ENCODE results near the gene USE1. TPM values are rescaled to one million over a fixed set of nuclear protein-coding genes. Genes with fewer than 3 reads are reported as not detected.

Gene USE1
- total RNA-seq, 1 experiment from 2014 or later: 59.3 TPM

GRCh38 chr19:17245535-17245984 lies 30.4 kb downstream of the USE1 start, which contains the start of gene NR2F6:
Gene NR2F6 (minus strand): TSS chr19:17245919. CDS start chr19:17245220, 699 bp downstream.
- in situ Hi-C loops (cut with HindIII; ENCODE audit: low pct_unique_long_range_greater_than_20kb, low sequenced_read_pairs): no loop called here
- DNase-seq (ENCODE audit: low read depth): no peak

GRCh38 chr19:17246681-17247425 lies 31.7 kb downstream of the USE1 start:
- in situ Hi-C loops (cut with HindIII; ENCODE audit: low pct_unique_long_range_greater_than_20kb, low sequenced_read_pairs): no loop called here
- DNase-seq (ENCODE audit: low read depth): no peak

- no peak for DNase-seq (ENCODE audit: low read depth)
- in situ Hi-C loops (cut with HindIII; ENCODE audit: low pct_unique_long_range_greater_than_20kb, low sequenced_read_pairs): no loop called here
Measured at GRCh38 chr19:17248011-17248776, 33.0 kb downstream of the USE1 start.

- DNase-seq (ENCODE audit: low read depth): no peak
- in situ Hi-C loops (cut with HindIII; ENCODE audit: low pct_unique_long_range_greater_than_20kb, low sequenced_read_pairs): no loop called here
Measured at GRCh38 chr19:17249887-17250548, 34.9 kb downstream of the USE1 start.

- DNase-seq (ENCODE audit: low read depth): no peak
- in situ Hi-C loops (cut with HindIII; ENCODE audit: low pct_unique_long_range_greater_than_20kb, low sequenced_read_pairs): no loop called here
Measured at GRCh38 chr19:17254636-17255035, 39.5 kb downstream of the USE1 start.

- in situ Hi-C loops (cut with HindIII; ENCODE audit: low pct_unique_long_range_greater_than_20kb, low sequenced_read_pairs): no loop called here
- no peak for DNase-seq (ENCODE audit: low read depth)
Measured at GRCh38 chr19:17255150-17255621, 40.0 kb downstream of the USE1 start.

- no peak for DNase-seq (ENCODE audit: low read depth)
- in situ Hi-C loops (cut with HindIII; ENCODE audit: low pct_unique_long_range_greater_than_20kb, low sequenced_read_pairs): no loop called here
Measured at GRCh38 chr19:17256130-17256529, 41.0 kb downstream of the USE1 start.

GRCh38 chr19:17259118-17259780 lies 44.1 kb downstream of the USE1 start:
- in situ Hi-C loops (cut with HindIII; ENCODE audit: low pct_unique_long_range_greater_than_20kb, low sequenced_read_pairs): no loop called here
- DNase-seq (ENCODE audit: low read depth): no peak

- DNase-seq (ENCODE audit: low read depth): no peak
- in situ Hi-C loops (cut with HindIII; ENCODE audit: low pct_unique_long_range_greater_than_20kb, low sequenced_read_pairs): no loop called here
Measured at GRCh38 chr19:17259934-17260333, 44.8 kb downstream of the USE1 start.

GRCh38 chr19:17260842-17261325 lies 45.7 kb downstream of the USE1 start:
- in situ Hi-C loops (cut with HindIII; ENCODE audit: low pct_unique_long_range_greater_than_20kb, low sequenced_read_pairs): no loop called here

GRCh38 chr19:17262557-17262956 lies 47.4 kb downstream of the USE1 start:
- no peak for DNase-seq (ENCODE audit: low read depth)
- in situ Hi-C loops (cut with HindIII; ENCODE audit: low pct_unique_long_range_greater_than_20kb, low sequenced_read_pairs): no loop called here

More at GRCh38 chr19:17260842-17261325, 45.7 kb downstream of the USE1 start:
- peak; percentile 79 for DNase-seq (ENCODE audit: low read depth)

- no peak for DNase-seq (ENCODE audit: low read depth)
- in situ Hi-C loops (cut with HindIII; ENCODE audit: low pct_unique_long_range_greater_than_20kb, low sequenced_read_pairs): no loop called here
Measured at GRCh38 chr19:17263712-17264640, 48.8 kb downstream of the USE1 start.

- no peak for DNase-seq (ENCODE audit: low read depth)
- in situ Hi-C loops (cut with HindIII; ENCODE audit: low pct_unique_long_range_greater_than_20kb, low sequenced_read_pairs): no loop called here
Measured at GRCh38 chr19:17264641-17264979, 49.5 kb downstream of the USE1 start, which contains the start of gene USHBP1. Gene USHBP1 (minus strand): TSS chr19:17264745. CDS start chr19:17264299, 446 bp downstream.

GRCh38 chr19:17266026-17266425 lies 50.9 kb downstream of the USE1 start:
- in situ Hi-C loops (cut with HindIII; ENCODE audit: low pct_unique_long_range_greater_than_20kb, low sequenced_read_pairs): no loop called here

GRCh38 chr19:17266589-17266974 lies 51.4 kb downstream of the USE1 start:
- in situ Hi-C loops (cut with HindIII; ENCODE audit: low pct_unique_long_range_greater_than_20kb, low sequenced_read_pairs): no loop called here
- DNase-seq (ENCODE audit: low read depth): no peak

More at GRCh38 chr19:17266026-17266425, 50.9 kb downstream of the USE1 start:
- DNase-seq (ENCODE audit: low read depth): no peak

GRCh38 chr19:17266975-17267788 lies 52.0 kb downstream of the USE1 start, which contains the start of gene BABAM1:
Gene BABAM1 (plus strand): TSS chr19:17267443. CDS start chr19:17268807, 1,364 bp downstream.
- in situ Hi-C loops (cut with HindIII; ENCODE audit: low pct_unique_long_range_greater_than_20kb, low sequenced_read_pairs): no loop called here
- peak; percentile 100 for DNase-seq (ENCODE audit: low read depth)
